Middle frontal gyrus (tissue), 1 donor: ENCODE measurements around the gene TGFBR3L.
"Not testable (repeated sequence)": the region's sequence is repeated elsewhere in the genome, so short reads cannot be mapped to it uniquely, and the experiment has no call there.

Experiments
- DNase-seq: peaks from one replicate; pipeline ENCODE4 v3.0.0-alpha.2; 2015; ENCODE audit warnings: low spot score; ENCODE audit errors: extremely low spot score

Gene TGFBR3L

DNA sequence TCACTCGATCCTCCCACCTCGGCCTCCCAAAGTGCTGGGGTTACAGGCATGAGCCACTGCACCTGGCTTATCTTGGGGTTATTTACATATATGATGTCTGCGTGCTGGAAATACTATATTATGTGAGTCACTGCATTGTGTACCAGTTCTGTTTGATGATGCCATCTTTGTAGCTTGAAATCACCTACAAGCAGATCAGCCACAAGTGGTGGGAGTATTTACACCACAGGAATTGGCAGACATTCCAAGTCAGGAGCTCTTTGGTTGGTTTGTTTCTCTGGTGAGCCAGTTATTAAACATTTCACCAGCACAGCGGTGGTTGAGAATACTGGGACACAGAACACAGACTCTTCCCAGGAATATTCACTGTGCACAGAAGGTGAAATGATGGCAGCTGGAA is 33.3 kb downstream of the TGFBR3L start:
- DNase-seq: no peak

DNA sequence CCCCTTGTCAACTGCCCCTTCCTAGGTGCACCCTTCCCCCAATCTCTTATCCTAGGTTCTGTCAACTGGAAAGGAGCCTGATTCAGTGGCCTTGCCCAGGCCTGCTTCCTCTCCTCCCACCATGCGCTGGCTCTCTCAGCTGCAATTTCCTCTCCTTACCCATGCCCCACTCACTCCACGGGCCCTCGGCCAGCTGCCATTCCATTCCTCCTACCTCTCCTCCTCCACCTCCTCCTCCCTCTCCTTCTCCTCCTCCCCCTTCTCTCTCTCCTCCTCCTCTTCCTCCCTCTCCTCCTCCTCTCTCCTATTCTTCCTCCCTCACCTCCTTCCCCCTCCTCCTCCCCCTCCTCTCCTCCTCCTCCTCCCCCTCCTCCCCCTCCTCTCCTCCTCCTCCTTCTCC is 38.4 kb downstream of the TGFBR3L start:
- no peak for DNase-seq

DNA sequence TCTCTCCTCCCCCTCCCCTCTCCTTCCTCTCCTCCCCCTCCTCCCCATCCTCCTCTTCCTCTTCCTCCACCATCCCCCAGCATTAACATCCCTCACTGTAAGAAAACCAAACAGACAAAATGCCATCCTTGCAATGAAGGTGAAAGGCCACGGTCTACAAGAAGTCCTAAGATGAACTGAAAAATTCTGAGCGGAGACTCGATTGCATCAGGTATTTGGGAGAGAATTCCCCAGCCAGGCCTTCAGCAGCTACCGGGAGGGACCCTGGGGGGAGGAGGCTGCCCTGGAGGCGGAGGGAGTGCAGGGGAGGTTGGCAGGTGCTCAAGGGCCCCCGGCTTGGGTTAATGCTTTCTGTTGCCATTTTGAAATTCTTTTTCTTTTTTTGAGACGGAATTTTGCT is 38.9 kb downstream of the TGFBR3L start:
- DNase-seq: no peak

DNA sequence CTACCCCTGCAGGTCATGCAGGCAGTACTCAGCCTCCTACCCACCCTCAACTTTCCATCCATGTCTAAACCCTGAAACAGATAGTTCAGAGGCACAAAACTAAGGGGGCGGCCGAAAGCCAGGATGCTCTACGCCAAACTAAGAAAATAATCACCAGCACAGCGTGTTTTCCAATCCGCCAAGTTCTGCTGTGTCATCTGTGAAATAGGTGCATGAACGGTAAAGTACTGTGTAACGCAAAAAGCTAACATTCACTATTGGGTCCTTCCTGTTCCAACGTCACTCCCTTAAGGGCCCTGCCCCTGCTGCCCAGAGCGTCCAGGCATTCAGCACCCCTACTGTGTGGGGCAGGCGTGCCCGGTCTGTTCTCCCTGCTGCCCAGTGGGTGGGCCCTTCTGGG is 41.1 kb downstream of the TGFBR3L start:
- no peak for DNase-seq

DNA sequence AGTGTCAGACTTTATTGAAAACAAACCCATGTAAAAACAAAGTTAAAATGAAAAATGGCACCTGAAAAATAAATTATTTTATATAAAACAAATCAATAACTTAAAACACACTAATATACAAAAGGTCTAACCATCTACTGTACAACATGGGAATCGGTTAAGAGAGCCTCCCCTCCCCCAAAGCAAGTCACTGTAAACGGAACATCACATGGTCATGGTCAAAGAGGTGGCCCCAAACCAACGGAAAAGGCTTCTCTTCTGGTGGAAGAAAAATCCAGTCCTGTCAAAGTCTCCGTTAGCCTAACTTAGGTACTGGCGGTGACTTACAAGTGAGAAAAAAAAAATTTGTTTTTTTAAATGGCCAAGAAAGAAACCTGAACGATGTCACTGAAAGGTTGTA is 44.6 kb downstream of the TGFBR3L start:
- no peak for DNase-seq

DNA sequence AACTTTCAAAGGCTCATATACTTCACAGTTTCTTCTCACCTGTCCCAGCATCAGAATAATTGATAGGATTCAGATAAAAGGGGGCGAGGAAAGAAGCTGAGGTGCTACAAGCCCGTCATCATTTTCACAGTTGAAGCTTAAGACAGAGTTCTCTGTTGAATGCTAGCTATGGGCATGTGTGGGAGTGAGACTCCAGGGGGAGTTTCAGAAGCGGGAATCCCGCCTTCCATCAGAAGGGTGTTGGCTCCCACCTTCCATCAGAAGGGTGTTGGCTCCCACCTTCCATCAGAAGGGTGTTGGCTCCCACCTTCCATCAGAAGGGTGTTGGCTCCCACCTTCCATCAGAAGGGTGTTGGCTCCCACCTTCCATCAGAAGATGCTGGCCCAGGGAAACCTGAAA is 46.5 kb downstream of the TGFBR3L start:
- not testable (repeated sequence) for DNase-seq

DNA sequence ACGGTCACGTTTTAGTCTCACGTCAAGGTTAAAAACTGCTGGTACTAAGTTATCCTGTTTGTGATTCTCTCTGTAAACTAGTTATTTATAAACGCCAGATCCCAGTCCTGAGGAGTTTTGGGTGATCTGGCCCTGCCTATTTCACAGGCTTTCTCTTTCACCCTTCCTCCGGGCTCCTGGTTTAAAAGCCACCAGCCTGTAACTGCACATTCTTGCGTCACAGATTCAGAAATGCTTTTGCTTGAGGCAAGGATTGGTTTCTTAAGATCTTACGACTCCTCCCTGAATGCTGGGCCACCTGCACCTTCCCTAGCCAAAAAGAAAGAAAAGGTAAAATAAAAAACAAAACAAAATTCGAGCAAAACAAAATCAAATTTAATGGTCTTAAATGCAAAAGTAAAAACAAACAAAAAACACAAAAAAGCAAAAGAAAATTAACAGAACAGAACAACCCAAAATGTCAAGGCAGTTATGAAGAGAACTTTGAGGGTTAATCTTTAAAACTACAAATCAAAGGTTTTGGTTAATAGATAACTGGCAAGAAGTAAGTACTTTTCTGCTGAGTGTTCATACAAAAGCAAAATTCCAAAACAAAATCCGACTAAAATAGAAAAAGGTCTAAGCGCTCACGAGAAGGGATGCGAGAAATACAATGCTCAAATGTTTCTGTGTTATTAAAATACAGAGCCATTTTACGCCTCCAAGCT is 47.4 kb downstream of the TGFBR3L start:
- no peak for DNase-seq

DNA sequence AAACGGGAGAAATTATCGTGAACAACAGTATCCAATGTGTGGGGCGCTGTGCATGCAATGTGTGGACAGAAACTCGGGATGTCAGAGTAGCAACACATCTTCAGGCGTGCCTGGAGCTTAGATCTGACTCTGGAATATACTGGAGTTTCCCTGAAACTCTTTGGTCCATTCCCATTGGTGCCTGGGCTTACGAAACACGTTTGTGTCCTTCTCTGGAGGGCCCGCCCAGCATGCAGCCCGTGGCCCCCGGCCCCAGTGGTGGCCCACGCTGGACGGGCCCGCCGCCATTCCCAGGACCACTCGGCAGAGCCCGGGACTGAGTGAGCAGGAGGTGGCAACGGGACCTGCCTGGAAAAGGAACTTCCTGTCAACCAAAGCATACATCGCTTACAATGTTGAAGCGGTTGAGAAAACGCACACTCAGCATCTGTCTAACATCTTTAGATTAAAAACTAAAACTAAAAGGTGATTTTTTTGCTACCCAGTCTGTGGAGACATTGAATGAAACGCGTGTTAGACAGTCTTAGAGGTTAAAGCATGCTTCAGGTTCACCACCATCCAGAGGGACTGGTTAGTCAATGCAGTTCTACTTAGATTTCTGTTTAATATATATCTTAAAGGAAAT is 48.1 kb downstream of the TGFBR3L start:
- DNase-seq: no peak

DNA sequence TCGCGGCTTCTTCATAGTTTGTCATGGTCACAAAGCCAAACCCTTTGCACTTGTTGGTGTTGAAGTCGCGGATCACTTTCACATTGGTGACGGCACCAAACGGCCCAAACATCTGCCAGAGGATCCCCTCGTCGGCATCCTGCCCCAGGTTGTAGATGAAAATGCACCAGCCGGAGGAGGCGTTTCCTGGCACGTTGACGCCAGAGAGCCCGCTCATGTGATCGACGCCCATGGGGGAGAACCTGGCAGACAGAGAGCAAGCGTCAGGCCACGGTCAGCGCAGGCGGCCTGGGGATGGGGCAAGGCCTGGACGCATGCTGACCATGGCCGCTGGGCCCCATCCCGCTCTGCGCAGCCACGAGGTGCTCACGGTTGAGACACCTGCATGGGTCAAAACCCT is 48.9 kb downstream of the TGFBR3L start:
- no peak for DNase-seq

DNA sequence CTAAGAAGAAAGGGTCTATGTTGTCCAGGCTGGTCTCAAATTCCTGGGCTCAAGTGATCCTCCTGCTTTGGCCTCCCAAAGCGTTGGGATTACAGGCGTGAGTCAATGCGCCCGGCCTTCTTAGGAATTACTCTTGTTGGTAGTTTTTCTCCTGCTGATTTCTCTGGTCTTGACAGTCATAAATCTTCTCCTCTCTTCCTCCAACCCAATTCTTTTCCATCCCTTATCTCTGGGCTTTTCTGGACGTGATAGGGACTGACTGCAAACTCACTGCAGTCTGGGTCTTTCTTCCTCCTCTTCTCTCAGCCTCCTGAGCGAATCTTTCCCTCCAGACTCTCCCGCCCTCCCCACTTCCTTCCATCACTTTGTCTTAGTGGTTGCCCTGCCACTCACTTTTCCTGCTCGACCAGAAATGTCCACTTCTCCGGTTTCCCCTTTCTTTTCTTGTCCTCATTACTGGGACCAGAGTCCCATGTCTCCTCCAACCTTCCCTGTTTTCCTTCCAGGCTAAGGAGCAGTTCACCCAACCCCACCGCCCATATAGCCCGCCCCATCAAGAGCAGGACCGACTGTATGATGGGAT is 50.7 kb downstream of the TGFBR3L start:
- DNase-seq: no peak

DNA sequence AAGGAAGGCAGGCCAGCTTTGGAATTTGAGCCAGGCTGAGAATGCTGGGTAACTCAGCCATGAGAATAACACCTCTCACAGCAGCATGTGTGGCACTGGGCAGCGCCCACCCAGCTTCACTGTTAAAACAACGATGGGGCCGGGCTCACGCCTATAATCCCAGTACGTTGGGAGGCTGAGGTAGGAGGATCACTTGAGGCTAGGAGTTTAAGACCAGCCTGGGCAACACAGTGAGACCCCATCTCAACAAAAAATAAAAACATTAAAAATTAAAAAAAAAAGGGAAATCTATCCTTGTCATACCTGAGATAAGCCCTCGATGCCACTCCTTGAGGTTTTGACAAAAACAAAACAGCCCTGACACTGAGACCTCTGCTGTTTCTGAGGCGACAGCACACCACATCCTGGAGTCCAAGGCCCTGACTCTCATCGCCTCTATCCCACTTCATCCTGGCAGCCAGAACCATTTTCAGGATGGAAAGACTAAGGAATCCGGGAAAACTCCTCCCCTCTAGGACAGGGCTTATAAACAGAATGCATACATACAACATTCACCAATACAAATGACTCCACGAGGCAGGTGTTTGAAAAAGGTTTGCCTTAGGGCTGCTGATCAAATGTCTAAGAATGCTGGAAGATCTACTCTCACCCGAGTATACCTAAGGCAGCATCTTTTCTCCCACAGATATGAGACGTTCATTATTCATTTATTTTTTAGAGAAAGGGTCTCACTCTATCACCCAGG is 51.5 kb downstream of the TGFBR3L start:
- no peak for DNase-seq

DNA sequence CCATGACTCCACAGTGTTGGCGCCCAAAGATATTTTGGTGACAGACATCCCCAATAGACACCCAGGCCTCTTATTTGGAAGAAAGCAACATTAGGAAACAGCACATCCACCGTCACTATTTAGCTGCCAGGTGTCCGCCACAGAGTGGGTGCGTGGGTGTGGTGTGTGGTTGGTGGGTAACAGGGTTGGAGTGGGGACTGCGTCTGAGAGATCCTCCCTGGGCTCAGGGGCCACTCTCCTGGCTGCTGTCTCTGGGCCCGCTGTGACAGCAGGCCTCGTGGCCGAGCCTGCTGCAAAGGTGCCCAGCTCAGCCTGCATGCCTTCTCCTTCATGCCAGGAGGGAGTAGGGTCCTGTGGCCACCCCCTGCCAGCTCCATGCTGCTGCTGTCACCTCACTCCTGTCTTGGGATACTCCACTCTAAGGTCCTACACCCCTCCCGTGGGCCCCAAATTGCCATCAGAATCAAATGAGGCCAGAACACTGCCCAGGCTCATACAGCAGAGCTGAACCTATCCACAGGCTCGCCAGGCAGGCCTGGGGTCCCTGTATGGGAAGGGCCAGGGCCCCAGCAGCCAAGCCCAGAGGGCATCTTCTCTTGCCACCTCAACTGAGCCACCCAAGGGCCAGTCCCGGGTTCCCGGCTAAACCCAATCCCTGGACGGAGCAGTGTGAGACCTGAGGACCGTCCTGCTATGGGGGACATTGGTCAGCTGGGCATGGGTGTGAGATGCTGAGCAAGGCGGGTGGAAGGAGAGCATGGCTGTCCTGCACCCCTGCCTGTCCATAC is 53.6 kb downstream of the TGFBR3L start:
- DNase-seq: no peak
